Measurements from ENCODE around the gene SIK1. TPM values are rescaled to one million over a fixed set of nuclear protein-coding genes. Genes with fewer than 3 reads are reported as not detected.

Gene SIK1
- total RNA-seq, 4 donors from 2014 or later: 108 to 502 (median 290) TPM

- H3K9me3 ChIP-seq: no peaks in the 10 kb centered on the region
- H3K27me3 ChIP-seq: no peaks in the 10 kb centered on the region
- peaks cover 58% of the 10 kb centered on the region for H3K4me1 ChIP-seq
- no peak for DNase-seq (ENCODE audit: low spot score in 2 of 2)
- WGBS: 72% methylated on average over 13 of the region's 18 CpGs
- TF ChIP-seq POLR2A (IDR thresholded peaks at IDR 0.05): no peak
- H3K27ac ChIP-seq: no peak overlapping the region
- H3K4me3 ChIP-seq: no peak overlapping the region
- H3K36me3 ChIP-seq: no peaks in the 10 kb centered on the region
Measured at GRCh38 chr21:43364851-43365424, 62.0 kb downstream of the SIK1 start.

Other genes with a start within 250 kb of the SIK1 start
- gene HSF2BP, start 232.4 kb upstream of the SIK1 start, total RNA-seq: 1 to 10 TPM in 1 of 4 donors, under 1 TPM in 2, not detected in 1; 0.57 to 1.6 (median 0.59) TPM
- gene RRP1B, start 232.4 kb upstream of the SIK1 start, total RNA-seq: 10 to 100 TPM; 19.1 to 25.1 (median 23.3) TPM